HG03520 (cell line): ENCODE measurements around the gene POU2AF1.
A peak's percentile ranks its signal among the peaks of the same experiment; 100 is the strongest.
"Not testable (repeated sequence)": the region's sequence is repeated elsewhere in the genome, so short reads cannot be mapped to it uniquely, and the experiment has no call there.

ENCODE experiments used
- ATAC-seq: cut with Tn5 transposase; IDR thresholded peaks from one replicate; pipeline ENCODE4 v1.9.1; 2021; ENCODE audit warnings: mild to moderate bottlenecking, moderate library complexity; ENCODE audit not compliant: unreplicated experiment

The POU2AF1 gene

GRCh38 chr11:111409915-111410314 lies 30.8 kb upstream of the POU2AF1 start:
- peak; percentile 91 for ATAC-seq

DNA sequence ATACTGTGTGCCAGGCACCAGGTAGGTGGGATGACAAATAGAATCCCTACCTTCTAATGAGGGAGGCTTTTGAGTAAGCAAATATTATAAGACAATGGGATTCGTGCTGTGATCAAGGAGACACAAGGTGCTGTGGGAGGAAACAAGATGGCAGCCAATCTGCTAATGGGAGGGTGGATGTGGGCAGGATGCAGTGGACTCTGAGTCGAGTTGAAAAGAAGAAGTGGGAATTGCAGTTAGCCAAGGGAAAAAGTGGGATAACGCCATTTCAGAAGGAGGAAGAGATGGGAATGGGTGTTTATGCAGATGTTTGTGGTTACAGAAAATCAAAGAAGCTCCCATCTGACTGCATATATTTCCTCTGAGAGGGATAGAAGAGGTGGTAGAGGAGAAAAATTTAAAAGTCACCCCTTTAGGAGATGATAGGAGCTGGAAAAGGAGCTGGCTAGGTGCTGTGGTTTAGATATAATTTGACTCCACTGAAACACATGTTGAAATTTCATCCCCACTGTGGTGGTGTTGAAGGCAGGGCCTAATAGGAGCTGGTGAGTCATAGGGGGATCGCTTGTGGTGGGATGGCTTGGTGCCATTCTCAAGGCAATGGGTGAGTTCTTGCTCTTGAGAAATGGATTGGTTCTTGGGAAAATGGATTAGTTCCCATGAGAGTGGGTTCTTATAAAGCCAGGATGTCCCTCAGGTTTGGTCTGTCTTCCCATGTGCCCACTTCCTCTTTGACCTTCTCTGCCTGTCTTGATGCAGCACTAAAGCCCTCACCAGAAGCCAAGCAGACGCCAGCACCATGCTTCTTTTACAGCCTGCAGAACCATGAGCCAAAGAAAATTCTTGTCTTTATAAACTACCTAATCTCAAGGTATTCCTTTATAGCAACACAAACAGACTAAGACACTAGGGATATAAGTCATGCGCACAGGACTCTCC lies 30.0 kb upstream of the POU2AF1 start:
- peak; percentile 36 for ATAC-seq

- ATAC-seq: no peak
Observed at GRCh38 chr11:111407652-111408051, 28.6 kb upstream of the POU2AF1 start.

- no peak for ATAC-seq
Observed at GRCh38 chr11:111406589-111406988, 27.5 kb upstream of the POU2AF1 start.

- ATAC-seq: no peak
Observed at GRCh38 chr11:111406091-111406490, 27.0 kb upstream of the POU2AF1 start.

DNA sequence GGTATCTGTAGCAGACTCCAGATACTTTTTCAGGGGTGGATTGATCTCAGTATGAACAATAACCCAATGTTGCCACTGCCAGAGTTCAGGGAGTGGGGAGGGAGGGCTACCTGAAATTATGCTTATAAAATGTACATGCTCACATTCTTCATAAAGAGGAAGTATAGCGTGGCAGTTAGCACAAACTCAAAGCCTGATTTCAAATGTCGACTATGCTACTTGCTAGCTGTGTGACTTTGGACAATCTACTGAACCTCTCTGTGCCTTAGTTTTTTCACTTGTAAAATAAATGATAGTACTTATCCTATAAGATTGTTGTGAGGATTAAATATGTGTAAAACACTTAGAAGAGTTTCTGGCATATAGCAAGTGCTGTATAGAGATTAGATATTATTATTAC lies 26.5 kb upstream of the POU2AF1 start:
- no peak for ATAC-seq

- no peak for ATAC-seq
Observed at GRCh38 chr11:111403051-111403726, 24.1 kb upstream of the POU2AF1 start.

DNA sequence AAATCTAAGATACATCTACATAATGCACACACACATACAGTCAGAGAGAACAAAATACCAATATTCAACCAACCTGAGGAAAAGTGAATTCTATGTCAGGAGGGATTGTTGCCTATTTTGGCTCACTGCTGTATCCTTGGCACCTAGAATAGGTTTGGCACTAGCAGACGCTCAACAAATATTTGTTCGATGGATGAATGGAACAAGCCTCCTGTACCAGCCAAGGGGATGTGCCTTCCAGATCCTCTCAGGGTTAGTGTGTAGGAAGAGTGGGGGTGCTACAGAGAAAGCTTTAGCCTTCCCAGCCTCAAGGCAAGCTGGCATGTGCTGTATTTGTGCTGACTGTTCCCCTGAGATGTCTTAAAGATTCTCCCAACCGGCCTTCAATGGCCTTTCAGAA lies 23.3 kb upstream of the POU2AF1 start:
- no peak for ATAC-seq

DNA sequence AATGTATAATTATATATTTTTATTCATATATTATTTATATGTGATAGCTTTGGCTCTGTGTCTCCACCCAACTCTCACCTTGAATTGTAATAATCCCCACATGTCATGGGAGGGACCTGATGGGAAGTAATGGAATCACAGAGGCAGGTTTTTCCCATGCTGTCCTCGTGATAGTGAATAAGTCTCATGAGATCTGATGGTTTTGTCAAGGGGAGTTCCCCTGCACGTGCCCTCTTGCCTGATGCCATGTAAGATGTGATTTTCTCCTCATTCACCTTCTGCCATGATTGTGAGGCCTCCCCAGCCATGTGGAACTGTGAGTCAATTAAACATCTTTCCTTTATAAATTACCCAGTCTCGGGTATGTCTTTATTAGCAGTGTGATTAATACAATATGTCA lies 22.9 kb upstream of the POU2AF1 start:
- ATAC-seq: not testable (repeated sequence)

GRCh38 chr11:111400595-111400994 lies 21.5 kb upstream of the POU2AF1 start:
- no peak for ATAC-seq

- ATAC-seq: no peak
Observed at GRCh38 chr11:111399187-111400031, 20.3 kb upstream of the POU2AF1 start.

GRCh38 chr11:111397034-111397433 lies 18.0 kb upstream of the POU2AF1 start:
- ATAC-seq: no peak

DNA sequence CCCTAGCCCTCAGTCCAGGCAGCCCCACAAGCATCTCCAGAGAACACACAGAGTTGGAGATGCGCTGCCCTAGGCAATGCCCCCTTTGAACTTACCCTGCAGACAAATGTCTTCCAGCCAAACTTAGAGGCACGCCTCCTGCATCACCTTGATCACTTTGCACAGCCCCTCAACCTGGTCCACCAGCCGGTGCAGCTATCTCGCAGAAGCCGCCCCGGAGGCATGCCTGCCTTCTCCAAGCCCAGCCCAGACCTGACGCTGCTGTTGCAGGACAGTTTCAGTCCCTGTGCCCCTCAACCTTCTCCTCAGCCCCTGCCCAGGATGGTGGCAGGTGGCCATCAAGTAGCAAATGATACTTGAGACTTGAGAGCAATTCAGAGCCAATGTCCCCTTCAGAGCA lies 16.7 kb upstream of the POU2AF1 start:
- no peak for ATAC-seq

DNA sequence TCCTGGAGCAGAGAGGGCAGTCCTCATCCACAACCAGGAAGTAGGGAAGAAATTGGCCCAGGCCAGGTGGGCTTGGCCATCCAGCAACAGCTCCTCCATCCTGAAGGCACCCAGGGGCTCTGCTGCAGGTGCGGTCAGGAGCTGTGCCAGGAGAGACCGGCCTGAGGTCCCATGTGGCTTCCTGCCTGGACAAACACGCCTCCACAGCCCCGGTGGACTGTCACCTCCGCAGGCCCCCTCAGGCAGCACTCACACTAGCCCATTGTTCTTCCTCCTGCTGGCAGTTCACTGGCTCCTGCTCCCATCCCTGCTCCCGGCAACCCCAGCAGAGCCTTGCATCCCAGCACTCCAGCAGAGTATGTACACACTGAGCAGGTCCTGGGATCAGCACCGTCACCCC lies 16.0 kb upstream of the POU2AF1 start:
- ATAC-seq: no peak

DNA sequence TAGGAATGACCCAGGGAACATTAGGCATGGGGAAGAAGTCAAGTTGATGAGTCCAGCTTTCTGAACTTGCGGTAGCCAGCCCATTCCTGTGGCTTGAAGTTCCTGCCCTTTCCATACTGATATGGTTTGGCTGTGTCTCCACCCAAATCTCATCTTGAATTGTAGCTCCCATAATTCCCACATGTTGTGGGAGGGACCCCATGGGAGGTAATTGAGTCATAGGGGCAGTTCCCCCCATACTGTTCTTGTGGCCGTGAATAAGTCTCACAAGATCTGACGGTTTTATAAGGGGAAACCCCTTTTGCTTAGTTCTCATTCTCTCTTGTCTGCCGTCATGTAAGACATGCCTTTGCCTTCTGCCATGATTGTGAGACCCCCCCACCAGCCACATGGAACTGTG lies 15.1 kb upstream of the POU2AF1 start:
- not testable (repeated sequence) for ATAC-seq

GRCh38 chr11:111393585-111393984 lies 14.5 kb upstream of the POU2AF1 start:
- ATAC-seq: no peak

DNA sequence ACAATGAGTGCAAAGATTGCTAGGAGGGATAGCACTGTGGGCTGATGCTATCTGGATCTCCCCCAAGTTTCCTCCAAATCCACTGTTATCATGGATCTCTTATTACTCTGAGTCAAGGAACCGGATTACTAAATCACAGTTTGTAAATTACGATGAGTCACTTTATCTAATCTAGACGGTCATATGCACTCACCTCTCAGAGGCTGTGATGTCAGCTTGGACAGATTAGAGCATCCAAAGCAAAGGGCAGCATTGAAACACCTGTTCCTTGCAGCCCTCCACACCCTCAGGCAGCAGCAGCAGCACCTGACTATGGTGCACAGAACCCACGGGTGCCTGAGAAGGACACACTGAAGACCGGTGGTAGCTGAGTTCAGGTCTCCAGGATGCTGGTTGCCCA lies 14.0 kb upstream of the POU2AF1 start:
- no peak for ATAC-seq

GRCh38 chr11:111392552-111392951 lies 13.5 kb upstream of the POU2AF1 start:
- ATAC-seq: no peak

DNA sequence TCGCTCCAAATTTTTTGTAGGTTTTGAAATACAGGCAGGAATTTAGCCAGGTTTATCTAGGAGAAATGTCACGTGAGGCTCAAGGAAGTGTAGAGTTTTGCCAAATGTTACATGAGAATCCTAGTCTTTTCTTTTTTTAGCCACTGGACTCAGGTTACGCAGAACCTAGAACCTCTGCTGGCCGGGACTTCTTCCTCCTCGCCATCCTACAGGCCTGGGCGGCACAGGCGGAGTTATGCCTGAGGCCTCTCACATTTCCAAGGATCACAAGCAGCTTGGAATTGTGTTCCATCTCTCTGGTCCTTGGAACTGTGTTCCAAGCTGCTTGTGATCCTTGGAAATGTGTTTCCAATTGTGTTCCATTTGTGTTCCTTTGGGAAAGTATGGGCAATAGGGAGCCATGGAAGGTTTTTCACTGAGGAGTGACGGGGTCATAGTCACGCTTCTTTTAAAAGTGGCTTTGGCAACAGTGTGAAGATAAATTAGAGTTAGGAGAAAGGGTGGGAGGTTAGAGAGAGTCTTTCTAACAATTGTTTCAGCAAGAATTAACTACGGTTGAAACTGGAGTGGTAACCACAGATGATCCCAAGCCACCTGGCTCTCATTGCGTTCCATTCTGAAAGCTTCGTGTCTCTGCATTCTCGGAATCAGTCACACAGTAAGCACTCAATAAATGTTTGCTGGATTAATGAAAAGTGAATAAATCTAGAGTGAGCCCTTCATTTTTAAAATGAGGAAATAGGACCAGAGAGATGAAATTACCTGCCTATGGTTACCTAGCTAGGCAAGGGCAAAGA lies 12.5 kb upstream of the POU2AF1 start:
- ATAC-seq: no peak

GRCh38 chr11:111388842-111389241 lies 9.8 kb upstream of the POU2AF1 start:
- ATAC-seq: no peak
